GM21367 (cell line): ENCODE data around the gene RIPPLY1.
"Not testable (repeated sequence)": the region's sequence is repeated elsewhere in the genome, so short reads cannot be mapped to it uniquely, and the experiment has no call there.

ENCODE experiments used
- ATAC-seq: cut with Tn5 transposase; IDR thresholded peaks from one replicate; pipeline ENCODE4 v1.9.1; 2021; ENCODE audit not compliant: unreplicated experiment

The RIPPLY1 gene

DNA sequence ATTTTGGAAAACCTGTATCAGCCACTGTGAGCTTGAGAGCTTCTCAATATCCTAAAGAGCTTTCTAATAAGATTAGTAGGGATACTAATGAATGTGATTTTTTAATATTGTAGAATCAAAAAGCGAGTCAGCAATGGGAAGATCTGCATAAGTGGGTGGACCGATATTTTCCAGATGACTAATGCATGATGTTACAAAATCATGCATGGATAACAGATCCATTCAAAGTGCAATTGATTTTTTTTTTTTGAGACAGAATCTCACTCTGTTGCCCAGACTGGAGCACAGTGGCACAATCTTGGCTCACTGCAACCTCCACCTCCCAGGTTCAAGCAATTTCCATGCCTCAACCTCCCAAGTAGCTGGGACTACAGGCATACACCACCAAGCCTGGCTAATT, 9.7 kb upstream of the RIPPLY1 start:
- no peak for ATAC-seq

DNA sequence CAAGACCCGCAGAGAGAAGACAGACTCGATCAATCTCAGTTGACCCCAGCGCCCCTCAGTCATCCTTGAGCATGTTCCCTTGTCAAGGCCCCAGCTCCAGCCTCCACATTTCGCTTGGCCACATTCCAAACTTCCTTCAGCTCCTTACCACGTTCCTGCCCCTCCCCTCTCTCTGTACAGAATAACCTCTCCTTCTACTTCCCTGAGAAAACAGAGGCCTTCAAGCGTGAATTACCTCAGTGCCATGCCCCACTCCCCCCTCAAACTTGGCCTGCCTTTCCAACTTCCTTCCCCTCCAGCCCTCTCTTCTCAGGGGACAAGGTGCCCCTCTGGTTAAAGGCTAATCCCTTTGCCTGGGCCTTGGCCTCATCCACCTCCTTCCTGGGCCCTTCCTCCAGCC, 3.2 kb upstream of the RIPPLY1 start:
- ATAC-seq: no peak

DNA sequence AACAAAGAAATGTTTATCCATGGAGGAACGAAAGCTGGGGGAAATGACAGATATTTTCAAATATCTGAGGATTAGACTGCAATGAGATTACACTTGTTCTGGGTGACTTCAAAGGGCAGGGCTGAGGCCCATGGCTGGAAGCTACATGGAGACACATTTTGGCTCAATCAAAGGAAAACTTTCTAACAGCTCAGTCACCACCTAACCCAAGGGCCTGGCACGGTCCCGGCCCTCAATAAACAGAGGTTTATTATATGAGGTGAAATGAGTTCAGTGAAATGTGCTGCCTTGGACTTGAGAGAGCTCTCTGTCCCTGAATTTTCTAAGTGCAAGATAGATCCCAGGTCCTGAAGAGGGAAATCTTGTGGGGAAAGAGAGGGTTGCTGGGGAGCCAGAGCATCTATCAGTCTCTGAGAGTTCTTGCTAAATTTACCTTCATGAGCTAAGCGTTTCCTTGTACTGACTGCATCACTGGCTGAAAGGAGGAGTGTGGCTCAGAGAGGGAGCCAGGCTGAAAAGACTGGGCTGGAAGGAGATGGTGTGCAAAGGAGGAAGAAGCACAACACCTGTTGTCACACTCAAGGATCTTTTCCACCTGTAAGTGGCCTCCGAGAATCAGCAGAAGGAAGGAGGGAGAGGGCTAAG, 2.0 kb upstream of the RIPPLY1 start:
- no peak for ATAC-seq

DNA sequence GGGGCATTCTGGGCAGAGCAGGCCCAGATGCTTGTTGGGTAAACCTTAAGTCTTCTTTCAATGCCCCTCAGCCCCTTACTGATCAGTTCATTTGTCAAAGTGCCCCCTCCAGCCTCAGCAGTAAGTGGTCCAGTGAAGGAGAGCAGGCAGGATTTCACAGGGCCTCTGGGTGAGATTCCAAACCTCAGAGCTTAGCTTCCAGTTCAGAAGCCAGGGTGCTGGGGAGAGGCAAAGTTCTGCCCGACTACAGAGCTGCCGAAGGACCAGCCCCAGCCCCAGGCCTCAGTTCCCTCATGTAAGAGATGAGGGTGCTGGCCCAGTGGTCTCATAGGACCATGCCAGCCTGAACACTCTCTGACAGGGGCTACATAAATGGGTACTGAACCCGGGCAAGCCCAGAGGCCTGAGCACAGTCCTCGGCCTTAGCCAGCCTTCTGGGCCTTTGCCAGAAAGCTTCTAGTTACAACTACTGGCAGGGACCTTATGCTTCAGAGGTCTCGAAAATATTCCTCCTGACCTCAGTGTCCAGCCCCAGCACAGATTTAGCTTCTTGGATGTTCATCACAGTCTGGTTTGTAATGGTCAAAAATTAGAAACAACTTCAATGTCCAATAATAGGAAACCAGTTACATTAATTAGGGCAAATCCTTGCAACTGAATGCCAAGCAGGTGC, 851 bp upstream of the RIPPLY1 start:
- no peak for ATAC-seq

DNA sequence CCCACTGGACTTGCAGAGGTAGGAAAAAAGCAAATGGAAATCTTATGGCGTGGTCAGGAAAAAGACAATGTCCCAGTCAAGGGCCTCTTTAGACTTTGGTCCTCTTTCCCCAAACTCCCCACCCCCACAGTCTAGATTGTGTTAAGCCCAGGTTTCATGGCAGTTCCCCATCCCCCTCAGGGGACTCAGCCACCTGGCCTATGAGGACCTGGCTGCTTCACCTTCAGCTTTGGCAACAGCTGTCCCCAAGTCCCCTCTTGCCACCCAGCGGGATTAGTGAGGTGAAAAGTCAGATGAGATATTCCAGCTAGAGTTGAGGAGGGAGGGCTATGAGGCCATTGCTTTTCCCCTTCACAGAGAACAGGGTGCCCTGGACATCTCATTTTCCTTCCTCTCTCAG, 457 bp downstream of the RIPPLY1 start:
- no peak for ATAC-seq

DNA sequence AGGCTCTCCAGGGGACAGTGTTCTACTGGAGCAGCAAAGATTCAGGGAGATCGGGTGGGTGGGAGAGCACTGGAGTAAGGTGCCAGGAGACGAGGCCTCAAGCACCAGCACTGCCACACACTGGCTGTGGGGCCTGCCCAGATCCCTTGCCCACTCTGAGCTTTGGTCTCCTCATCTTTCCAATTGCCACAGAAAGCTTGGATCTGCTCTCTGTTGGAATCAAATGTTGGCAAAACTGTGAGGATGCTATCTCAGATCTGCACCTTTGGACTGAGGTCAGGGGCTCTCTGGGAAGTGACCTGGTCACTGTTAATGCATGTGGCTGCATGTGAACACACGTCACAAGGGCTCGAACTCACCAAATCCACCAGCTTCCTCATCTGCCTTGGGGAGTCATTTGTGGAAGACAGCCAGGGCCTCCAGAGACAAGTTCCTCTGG, 1.3 kb downstream of the RIPPLY1 start:
- ATAC-seq: no peak

DNA sequence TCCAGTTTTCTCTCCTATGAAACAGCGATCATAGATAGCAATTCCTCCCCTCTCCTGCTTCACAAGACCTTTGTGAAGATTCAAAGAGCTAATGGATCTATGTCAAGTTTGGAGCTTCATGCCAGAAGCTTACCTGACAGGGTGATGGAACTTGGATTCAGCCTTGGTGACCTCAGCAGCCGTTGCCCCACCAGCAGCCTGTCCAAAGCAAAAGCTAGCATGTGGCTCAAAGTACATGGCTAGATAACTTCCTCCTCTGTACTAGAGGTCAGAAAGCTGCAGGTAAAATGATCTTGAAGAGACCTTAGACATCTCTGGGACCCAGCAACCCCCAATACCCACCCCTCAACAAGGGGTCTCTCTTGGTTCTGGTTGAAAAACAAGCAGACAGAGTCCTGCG, 1.8 kb downstream of the RIPPLY1 start:
- ATAC-seq: no peak

DNA sequence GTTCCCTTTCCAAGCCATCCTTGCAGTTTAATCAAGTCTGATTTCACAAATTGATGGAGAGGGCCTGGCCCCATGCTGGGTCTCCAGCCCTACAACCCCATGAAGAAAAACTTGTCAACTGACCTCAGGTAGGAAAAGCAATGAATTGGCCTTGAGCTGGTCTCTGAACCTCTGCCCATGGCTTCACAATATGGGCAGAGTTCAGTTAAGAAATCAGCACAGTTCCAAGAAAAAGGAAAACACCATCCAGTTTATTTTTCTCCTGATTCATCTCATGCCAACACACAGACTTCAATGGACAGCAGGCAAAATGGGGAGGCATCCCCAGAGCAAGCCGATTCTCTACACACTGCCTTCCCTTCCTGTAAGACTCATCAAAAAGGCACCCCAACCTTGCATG, 3.3 kb downstream of the RIPPLY1 start:
- no peak for ATAC-seq

DNA sequence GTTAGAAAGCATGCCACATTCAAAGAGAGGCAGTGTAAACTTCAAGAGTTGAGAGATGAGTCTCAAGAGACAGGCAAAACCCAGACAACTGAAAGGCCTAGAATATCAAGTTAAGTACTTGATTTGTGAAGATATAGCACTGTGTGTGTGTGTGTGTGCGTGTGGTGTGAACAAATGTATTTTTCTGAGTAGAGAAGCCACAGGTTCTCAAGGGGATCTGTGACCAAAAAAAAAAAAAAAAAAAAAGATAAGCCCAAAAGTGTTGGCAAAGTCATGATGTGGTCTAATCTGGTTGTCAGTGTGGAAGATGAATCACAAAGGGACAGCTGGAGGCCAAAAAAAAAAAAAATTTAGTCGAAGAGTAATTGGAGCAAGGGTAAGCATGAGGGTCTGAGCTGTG, 3.9 kb downstream of the RIPPLY1 start:
- ATAC-seq: no peak

DNA sequence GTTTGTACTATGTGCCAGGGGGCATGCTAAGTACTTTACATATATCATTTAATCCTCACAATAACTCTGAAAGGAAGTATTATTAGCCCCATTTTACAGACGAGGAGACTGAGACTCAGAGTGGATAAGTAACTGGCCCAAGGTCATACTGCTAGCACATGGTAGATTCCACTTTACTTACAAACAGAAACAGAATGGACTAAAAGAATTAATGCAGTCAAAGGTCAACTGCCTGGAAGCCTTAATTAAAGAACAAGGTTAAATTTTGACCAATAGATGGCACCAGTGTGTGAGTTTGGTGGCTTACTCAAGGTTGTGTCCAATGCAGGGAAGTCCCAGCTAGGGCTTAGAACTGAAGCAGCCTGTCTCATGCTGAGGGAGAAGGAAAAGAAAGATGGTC, 4.7 kb downstream of the RIPPLY1 start:
- ATAC-seq: no peak

DNA sequence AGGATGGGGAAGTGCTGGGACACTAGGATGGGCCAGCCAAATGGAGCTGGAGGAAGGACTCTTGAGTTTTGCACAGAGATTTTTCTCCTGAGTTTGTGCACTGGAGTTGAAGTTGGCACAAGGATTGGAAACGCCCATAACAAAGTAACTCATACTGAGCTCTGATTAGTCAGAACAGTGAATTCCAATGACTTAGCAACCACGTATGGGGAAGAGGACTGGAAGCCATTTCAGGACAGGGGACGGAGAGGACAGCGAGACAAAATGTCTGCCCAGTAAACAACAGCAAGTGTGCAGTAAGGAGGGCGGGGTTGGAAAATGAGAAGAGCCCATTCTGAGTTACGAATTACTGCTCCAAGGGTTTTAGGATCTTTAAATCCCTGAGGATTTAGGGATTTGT, 5.9 kb downstream of the RIPPLY1 start:
- ATAC-seq: no peak

DNA sequence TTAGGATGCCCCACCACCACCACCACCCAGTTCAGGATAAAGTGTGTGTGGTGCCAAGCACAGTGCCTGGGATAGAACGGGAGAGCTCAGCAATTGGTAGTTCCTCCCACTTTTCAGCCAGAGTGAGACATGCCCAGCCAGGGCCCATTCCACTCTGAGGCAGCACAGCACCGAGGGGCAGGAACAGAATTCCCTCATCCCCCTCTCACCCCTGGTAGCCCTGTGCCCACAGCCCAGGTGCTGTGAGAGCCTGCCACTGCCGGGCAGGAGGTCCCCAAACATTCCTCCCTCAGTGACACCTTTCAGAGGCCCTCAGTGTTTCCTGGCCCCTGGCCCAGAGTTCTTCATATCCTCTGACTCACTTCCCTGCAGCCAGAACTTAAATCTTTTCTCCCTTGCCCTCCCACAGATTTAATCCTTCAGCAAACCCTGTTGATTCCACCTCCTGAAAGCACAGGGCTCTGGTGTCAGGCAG, 8.1 kb downstream of the RIPPLY1 start:
- no peak for ATAC-seq

DNA sequence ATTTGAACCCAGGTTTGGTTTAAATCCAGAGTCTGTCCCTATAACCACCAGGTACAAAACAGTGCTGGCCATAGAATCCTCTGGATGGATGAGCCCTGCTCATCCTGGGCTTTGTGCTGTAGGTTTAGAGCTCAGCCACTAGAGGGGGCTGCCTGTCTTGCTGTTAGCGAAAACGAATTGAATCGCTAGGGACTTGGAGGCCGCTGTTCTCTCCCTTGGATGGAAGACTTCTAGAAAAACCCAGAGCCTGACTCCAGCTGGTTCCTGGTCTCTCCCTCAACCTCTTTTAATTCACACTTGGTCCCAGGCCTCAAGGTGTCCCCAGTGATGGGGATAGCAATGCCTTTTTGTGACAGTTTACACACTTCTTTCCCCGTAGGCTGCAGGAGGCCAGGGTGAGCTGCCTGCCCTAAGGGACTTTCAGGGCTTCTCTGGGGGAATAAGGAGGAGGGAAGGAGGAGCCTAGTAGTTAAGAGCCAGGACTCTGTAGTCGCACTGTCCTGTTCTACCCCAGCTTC, 8.7 kb downstream of the RIPPLY1 start:
- ATAC-seq: peak; percentile 91

DNA sequence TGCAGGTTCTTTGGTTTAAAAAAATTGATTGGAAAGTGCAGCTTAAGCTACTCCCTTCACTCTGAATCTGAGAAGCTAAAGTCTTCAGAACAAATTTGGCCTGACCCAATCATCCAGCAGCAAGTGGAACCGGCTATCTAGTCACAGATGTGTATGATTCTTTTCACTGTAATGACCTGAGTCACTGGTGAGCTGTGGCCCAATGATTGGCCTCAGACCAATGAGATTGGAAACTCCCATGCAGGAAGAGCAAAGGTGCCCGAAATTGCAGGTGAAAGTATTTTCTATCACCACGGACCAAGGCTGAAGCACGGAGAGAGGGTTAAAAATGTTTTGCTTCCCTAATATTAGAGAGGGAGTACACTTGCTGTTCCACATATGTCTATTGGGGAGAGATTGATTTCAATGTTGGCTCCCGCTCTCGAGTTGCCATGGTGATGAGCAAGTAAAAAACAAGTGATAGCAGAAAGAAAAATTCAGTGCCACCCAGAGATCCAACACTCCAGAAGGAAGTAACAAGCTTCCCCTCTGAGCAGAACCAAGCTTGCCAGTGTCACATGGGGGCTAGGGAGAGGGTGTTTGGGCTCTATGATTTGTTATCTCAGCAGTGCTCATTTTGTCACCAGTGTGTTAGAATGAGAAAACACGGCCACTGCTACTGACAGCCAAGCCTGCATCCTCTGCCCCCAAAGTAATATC, 11.2 kb downstream of the RIPPLY1 start:
- no peak for ATAC-seq

DNA sequence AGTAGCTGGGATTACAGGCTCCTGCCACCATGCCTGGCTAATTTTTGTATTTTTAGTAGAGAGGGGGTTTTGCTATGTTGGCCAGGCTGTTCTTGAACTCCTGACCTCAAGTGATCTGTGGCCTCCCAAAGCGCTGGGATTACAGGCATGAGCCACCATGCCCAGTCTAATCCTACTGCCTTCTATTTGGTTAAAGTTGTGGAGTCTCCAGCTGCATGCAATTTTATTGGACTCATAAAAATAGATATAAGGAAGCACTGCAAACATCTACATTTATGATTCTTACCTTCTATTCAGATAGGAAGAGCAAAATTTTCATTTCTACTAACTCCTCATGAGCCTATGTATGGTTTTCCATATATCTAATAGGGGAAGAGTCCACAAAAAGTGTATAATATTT, 13.7 kb downstream of the RIPPLY1 start:
- ATAC-seq: no peak

DNA sequence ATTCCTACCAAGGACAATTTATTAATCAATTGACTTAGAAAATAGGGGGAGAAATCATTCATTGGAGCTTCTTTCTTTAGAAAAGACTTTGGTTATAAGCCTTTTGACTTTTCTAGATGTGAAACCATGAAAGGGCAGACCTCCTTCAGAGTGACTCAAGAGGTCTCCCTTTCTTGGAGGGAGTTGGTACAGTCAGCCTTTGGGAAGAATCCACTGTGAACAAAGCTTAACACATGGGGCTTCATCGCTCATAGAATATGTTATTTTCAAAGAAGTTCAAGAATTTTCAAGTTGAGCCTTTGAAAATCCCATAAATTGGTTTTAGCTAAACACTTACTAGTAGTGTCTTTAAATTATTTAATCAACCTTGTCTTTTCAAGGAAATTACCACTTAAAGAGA, 28.0 kb downstream of the RIPPLY1 start:
- no peak for ATAC-seq

DNA sequence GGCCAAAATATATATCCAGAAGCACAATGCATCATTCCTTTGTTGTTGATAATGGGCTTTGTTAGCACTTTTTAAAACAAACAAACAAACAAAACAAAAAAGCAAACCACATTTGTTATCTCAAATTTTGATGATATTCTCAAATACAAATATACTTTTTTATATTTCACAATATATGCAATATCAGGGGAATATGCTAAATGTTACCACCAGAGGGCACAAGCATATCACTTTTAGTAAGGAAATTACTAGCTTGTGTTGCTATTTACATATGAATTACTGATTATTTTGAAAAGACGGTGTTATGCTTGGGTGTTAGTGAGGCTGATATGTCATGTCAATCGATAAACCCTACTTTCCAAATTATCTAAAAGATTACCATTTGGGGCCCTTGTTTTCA, 29.1 kb downstream of the RIPPLY1 start:
- ATAC-seq: no peak

DNA sequence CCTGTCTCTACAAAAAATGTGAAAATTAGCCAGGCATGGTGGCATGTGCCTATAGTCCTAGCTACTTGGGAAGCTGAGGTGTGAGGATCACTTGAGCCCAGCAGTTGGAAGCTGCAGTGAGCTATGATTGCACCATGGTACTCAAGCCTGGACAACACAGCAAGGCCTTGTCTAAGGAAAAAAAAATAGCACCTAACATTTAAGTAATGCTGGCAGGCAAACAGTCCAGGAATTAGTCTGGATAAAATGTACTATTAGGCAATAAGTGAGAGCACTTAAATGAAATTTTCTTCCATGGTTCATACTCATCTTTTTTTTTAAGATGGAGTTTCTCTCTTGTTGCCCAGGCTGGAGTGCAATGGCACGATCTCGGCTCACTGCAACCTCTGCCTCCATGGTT, 30.3 kb downstream of the RIPPLY1 start:
- not testable (repeated sequence) for ATAC-seq

DNA sequence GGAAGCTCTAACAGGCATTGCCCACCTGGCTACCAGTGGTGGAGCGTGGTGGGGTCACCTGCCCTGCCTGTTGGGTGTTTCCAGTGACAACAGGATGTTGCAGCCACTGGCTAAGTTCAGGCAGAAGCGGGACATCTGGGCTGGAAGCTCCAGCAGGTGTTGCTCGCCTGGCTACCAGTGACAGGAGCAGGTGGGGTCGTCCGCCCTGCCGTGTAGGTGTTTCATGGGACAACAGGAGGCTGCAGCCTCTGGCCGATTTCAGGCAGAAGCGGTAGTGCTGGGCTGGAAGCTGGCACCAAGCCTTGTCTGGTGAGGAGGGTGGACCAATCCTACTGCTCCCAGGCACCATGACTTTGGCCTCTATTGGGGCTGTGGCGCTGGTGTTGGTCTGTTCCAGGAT, 39.4 kb downstream of the RIPPLY1 start:
- ATAC-seq: no peak

DNA sequence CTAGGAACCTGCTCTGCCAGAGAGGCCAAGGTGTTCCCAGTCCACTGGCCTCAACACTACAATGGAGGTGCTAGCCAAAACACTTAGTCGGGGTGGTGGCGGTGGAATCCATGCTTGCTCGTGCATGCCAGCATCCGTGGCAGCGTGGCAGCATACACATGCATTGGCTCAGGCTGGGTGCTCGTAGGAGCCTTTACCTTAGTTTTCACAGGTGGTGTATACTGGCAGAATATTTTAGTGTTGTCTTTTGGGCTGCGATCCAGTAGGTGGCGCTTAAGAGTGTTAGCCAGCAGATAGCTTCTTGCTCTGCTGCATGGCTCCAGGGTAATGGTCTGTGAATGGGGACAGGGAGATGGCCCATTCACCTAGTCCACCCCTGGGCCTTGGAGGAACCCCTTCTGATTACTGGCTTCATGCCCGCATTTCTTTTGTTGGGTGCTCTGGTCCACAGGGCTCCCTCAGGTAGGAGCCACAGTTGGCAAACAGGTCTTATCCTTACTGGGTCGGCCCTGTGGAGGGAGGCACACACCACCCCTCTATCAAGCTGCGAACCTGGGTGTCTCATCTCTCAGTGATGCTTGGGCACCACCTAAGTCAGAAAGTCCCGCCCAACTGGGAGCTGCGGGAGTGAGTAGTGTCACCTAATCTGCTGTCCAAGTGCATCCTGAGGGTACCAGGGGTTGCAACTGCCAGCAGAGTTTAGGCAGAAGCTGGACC, 40.0 kb downstream of the RIPPLY1 start:
- peak; percentile 70 for ATAC-seq
